Measurements from ENCODE around the gene RNF213.
"Not testable (repeated sequence)": the region's sequence is repeated elsewhere in the genome, so short reads cannot be mapped to it uniquely, and the experiment has no call there.

RNF213 gene

GRCh38 chr17:80225230-80225629 lies 35.4 kb upstream of the RNF213 start:
- DNase-seq = no peak

GRCh38 chr17:80227156-80227555 lies 33.5 kb upstream of the RNF213 start:
- DNase-seq = no peak

GRCh38 chr17:80227666-80228065 lies 33.0 kb upstream of the RNF213 start:
- DNase-seq = no peak

GRCh38 chr17:80228477-80228876 lies 32.2 kb upstream of the RNF213 start:
- no peak for DNase-seq

DNA sequence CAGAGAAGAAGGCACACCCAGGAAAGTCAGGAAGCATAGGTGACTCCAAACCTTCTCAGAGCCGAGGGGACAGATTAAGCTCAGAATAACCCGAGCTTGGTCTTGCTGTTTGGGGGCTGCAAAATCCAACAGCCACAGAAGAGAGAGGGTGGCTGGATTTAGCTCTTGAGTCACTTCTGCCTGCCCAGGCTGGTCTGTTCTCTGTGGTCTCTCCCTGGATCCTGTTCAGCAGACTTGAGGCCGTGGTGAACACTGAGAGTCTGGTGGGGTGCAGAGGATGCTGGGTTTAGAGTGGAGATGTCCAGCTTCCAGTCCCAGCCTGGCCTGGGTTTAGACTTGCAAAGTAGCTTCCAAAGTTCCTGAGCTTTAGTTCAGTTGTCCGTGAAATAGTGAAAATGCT lies 31.6 kb upstream of the RNF213 start:
- no peak for DNase-seq

GRCh38 chr17:80232438-80232837 lies 28.2 kb upstream of the RNF213 start:
- DNase-seq = no peak

- DNase-seq = no peak
Observed at GRCh38 chr17:80233202-80233601, 27.4 kb upstream of the RNF213 start.

DNA sequence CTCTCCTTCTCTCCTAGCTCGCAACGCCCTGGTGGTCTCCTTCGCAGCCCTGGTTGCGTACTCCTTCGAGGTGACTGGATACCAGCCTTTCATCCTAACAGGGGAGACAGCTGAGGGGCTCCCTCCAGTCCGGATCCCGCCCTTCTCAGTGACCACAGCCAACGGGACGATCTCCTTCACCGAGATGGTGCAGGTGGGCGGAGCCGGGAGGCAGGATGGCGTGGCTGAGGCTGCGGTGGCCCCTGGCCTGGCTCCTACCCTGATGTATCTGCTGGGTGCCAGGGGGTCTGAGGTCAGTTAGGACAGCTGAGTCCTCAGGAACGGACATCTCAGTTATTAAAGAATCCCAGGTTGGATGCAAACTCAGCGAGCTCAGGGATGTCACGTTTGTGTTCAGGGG lies 23.7 kb upstream of the RNF213 start:
- no peak for DNase-seq

- DNase-seq = no peak
Observed at GRCh38 chr17:80237386-80237785, 23.3 kb upstream of the RNF213 start.

GRCh38 chr17:80242505-80242904 lies 18.1 kb upstream of the RNF213 start:
- DNase-seq = no peak

- DNase-seq = no peak
Observed at GRCh38 chr17:80243526-80244433, 16.9 kb upstream of the RNF213 start.

DNA sequence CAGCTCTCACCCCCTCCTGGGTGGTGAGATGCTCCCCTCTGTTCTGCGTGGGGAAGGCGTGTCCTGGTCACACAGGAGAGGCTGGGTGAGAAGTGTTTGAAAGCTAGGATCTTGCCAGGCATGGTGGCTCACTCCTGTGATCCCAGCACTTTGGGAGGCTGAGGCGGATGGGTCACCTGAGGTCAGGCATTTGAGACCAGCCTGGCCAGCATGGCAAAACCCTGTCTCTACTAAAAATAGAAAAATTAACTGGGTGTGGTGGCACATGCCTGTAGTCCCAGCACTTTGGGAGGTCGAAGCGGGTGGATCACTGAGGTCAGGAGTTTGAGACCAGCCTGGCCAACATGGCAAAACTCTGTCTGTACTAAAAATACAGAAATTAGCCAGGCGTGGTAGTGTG lies 16.2 kb upstream of the RNF213 start:
- not testable (repeated sequence) for DNase-seq

GRCh38 chr17:80244871-80245509 lies 15.7 kb upstream of the RNF213 start:
- DNase-seq = no peak

DNA sequence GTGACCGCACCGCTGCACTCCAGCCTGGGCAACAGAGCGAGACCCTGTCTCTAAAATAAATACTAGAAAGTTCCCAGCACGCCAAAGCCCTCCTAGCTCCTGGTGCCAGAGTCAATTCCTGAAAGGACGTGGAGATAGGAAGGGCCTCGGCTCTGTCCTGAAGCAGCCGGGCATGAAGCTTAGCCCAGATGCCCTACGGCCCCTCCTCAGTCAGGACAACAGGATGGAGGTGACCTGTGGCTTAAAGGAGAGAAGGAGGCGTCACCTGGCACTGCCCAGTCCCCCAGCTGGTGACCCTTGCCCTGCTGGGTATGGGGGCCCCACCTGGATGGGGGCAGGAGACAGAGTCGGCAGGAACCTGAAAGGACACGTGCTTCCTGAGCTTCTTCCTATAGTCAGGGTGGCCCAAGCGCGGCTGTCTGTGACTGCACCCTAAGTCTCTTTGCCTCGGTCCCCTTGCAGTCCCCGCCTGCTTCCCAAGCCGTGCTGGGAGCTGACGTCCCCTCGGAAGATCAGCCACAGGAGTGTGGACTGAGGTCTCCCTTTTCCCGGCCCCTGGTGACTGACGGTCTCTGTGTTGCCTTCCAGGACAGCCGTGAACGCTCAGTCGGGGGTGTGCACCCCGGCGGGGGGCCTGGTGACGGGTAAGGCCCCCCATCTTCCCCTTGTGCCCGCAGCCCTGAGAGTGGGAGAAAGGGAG lies 14.9 kb upstream of the RNF213 start:
- DNase-seq = no peak

DNA sequence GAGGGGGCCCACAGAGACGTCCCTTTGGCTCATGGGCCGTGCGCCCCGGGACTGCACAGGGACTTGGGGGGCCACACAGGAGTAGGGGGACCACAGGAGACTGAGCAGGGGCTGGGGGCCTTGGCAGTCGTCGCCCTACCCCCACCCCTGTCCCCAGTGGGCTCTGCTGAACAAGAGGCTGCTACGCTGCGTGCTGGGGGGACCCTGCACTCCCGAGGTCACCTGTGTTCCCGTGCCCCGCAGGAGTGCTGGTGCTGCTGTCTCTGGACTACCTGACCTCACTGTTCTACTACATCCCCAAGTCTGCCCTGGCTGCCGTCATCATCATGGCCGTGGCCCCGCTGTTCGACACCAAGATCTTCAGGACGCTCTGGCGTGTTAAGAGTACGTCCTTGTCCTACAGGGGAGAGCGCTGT lies 14.4 kb upstream of the RNF213 start:
- DNase-seq = no peak

DNA sequence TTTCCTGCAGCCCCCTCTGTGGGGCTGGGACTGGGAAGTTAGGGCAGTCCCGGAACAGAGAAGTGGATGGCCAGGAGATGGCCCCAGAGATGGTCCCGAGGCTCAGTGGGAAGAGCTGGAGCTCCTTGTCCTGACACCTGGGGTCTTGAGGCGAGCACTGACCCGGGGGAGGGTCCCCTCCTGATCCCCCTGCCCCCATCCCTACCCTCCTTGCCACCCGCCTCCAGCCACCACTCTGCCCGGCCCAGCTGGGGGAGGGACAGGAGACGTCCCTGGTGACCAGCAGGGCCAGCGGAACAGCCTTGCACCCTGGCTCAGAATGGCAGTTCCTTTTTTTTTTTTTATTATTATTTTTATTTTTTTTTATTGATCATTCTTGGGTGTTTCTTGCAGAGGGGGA lies 13.9 kb upstream of the RNF213 start:
- no peak for DNase-seq

DNA sequence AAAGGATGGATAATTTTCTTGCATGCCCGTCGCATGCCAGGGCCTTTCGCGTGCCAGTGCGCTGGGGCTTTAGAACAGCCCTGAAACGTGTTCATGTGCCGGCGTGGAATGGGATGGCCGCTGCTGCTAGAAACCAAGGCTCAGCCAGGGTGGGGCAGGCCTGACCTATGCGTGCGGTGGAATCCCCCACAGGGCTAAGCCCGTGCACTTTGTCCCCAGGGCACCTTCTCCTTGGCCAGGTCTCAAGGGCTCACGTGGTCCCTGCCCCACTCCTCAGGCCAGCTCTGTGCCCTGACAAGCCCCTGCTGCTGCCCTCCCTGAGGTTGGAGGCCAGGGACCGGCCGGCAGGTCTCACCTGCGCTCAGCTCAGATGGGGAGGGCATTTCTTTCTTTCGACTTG lies 13.1 kb upstream of the RNF213 start:
- DNase-seq = no peak

DNA sequence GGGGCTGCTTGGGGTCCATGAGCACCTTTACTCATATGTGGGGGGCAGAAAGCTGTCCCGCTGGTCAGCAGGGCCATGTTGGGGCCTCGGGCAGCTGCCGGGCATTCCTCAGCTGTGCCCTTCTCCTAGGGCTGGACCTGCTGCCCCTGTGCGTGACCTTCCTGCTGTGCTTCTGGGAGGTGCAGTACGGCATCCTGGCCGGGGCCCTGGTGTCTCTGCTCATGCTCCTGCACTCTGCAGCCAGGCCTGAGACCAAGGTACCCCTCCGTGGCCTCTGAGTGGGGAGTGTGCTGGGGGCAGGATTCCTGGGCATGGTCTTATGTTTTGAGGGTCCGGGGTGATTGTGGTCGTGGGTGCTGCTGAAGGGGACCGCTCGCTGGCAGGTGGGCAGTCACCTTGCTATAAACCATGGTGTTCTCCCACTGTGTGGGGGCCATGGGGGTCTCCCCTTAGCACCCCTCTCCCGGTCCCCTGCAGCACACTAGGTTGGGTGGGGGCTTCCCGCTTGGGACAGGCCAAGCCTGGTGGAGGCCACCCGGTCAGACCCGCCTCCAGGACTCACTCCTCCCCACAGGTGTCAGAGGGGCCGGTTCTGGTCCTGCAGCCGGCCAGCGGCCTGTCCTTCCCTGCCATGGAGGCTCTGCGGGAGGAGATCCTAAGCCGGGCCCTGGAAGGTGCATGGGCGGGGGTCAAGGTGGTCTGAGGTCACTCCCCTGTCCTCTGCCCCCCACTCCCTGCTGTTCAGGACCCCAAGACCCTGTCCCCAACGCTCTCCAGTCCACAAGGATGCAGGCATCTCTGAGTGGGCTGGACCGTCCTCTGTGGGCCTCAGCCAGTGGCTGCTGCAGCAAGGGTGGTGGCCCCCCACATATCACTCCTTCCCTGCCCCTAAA lies 12.4 kb upstream of the RNF213 start:
- DNase-seq = no peak

GRCh38 chr17:80248894-80249710 lies 11.6 kb upstream of the RNF213 start:
- no peak for DNase-seq

- no peak for DNase-seq
Observed at GRCh38 chr17:80251966-80252365, 8.7 kb upstream of the RNF213 start.

DNA sequence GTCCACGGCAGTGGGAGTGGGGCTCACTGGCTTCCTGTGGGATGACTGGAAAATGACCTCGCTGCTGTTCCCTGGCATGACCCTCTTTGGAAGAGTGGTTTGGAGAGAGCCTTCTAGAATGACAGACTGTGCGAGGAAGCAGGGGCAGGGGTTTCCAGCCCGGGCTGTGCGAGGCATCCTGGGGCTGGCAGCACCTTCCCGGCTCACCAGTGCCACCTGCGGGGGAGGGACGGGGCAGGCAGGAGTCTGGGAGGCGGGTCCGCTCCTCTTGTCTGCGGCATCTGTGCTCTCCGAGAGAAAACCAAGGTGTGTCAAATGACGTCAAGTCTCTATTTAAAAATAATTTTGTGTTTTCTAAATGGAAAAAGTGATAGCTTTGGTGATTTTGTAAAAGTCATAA lies 7.8 kb upstream of the RNF213 start:
- DNase-seq = no peak
